ENCODE results near the gene ADAD2. TPM values are rescaled to one million over a fixed set of nuclear protein-coding genes. Genes with fewer than 3 reads are reported as not detected.

Gene ADAD2
- total and polyA plus RNA-seq, 2 donors (not counting 3 experiments of a cell fraction or from before 2014, with no cell fraction given) = 0.04 TPM; not detected in 1

DNA sequence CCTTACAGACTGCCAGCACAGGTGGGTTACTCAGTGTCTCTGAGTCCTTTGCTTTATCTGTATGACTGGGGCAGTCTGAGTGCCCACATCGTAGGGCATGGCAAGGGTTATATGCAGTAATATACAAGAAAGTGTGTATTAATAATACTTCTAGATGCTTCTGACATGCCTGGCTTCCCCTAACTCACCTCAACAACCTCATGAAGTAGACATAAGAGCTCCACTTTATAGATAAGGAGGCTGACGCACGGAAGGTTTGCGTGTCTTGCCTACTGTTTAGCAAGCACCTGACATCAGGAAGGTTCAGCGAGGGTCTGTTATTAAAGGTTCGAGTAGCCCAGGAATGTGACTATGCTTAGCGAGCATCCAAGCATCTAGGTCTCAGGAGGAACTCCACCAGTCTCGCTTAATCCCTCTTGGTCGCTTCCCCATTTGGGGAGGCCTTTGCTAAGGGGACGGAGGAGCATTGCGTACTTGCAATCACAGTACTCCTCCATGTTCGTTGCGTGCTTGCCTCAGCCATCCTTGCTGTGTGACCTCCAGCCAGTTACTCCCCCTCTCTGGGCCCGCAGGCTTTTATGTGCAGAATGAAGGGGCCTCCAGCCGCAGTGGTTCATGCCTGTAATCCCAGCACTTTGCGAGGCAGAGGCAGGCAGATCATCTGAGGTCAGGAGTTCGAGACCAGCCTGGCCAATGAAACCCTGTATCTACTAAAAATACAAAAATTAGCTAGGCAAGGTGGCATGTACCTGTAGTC lies 47.2 kb downstream of the ADAD2 start:
- Histone ChIP-seq H3K4me2 (ENCODE audit: insufficient read depth, low read length) (no peak overlapping the region), H3K36me3 (ENCODE audit: control insufficient read depth in 2 of 2, extremely low read depth in 1 of 2, insufficient read depth in 2 of 2, low read length in 2 of 2) (no peaks in the 10 kb centered on the region), H3K4me1 (ENCODE audit: control insufficient read depth, extremely low read depth, insufficient read depth, low read length) (no peaks in the 10 kb centered on the region), H3K9me1 (replicated peaks; ENCODE audit: control insufficient read depth, extremely low read depth, insufficient read depth, low read length) (no peaks in the 10 kb centered on the region), H3K9ac (replicated peaks; ENCODE audit: extremely low read depth, insufficient read depth, low read length) (no peak overlapping the region), H3K9me3 (replicated peaks; ENCODE audit: control insufficient read depth, insufficient read depth, low read length) (no peaks in the 10 kb centered on the region), H3K4me3 (replicated peaks in 1 of 3; ENCODE audit: insufficient read depth in 1 of 3, low read depth in 1 of 3, low read length in 3 of 3) (no peak overlapping the region), H3K27me3 (ENCODE audit: control insufficient read depth in 2 of 2, insufficient read depth in 2 of 2, low read length in 2 of 2) (peaks cover 5 to 8% of the 10 kb centered on the region in 2 experiments), H4K20me1 (replicated peaks; ENCODE audit: control insufficient read depth, extremely low read depth, insufficient read depth, low read length) (no peaks in the 10 kb centered on the region), H2AFZ (ENCODE audit: low read depth, low read length) (no peak overlapping the region), H3K79me2 (ENCODE audit: control insufficient read depth, insufficient read depth, low read length) (no peaks in the 10 kb centered on the region), H3K27ac (ENCODE audit: insufficient read depth, low read depth, low read length) (no peak overlapping the region)
- dilution Hi-C loops (cut with MboI; ENCODE audit: extremely low pct_ligation_motif_present, low sequenced_read_pairs) = loop anchor here (25.0 kb wide), 1 partner anchor 174 kb away; no protein-coding TSS in a partner anchor
- intact Hi-C loops (cut with micrococcal nuclease) = no loop called here
- POLR2A ChIA-PET = no interaction called here
- TF ChIP-seq MYC (IDR thresholded peaks at IDR 0.05; ENCODE audit: low read depth, low read length) = no peak
- TF ChIP-seq, protein P1, sequence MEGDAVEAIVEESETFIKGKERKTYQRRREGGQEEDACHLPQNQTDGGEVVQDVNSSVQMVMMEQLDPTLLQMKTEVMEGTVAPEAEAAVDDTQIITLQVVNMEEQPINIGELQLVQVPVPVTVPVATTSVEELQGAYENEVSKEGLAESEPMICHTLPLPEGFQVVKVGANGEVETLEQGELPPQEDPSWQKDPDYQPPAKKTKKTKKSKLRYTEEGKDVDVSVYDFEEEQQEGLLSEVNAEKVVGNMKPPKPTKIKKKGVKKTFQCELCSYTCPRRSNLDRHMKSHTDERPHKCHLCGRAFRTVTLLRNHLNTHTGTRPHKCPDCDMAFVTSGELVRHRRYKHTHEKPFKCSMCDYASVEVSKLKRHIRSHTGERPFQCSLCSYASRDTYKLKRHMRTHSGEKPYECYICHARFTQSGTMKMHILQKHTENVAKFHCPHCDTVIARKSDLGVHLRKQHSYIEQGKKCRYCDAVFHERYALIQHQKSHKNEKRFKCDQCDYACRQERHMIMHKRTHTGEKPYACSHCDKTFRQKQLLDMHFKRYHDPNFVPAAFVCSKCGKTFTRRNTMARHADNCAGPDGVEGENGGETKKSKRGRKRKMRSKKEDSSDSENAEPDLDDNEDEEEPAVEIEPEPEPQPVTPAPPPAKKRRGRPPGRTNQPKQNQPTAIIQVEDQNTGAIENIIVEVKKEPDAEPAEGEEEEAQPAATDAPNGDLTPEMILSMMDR (IDR thresholded peaks at IDR 0.05; ENCODE audit: extremely low read depth in 1 of 2, insufficient read depth in 1 of 2, low read depth in 1 of 2, low read length in 2 of 2) = no peak
- TF ChIP-seq JUN (IDR thresholded peaks at IDR 0.05; ENCODE audit: borderline replicate concordance, insufficient read depth, insufficient read length, low read depth) = no peak
- TF ChIP-seq, protein P2, sequence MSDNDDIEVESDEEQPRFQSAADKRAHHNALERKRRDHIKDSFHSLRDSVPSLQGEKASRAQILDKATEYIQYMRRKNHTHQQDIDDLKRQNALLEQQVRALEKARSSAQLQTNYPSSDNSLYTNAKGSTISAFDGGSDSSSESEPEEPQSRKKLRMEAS (IDR thresholded peaks at IDR 0.05; ENCODE audit: insufficient read depth, insufficient read length) = no peak
- TF ChIP-seq POLR2A (IDR thresholded peaks at IDR 0.05; ENCODE audit: low read depth, low read length) = no peak
- CTCF ChIA-PET = interaction anchor here (1.1 to 1.6 kb wide), 2 partner anchors 34 to 54 kb away, joined by 3 read pairs; no protein-coding TSS in a partner anchor
- no TSS peak for BruUV-seq (replicated peaks)
- FAIRE-seq (no peak), DNase-seq (ENCODE audit: low read depth, low spot score) (no peak)
